ENCODE results near the gene SLC12A6.

DNA sequence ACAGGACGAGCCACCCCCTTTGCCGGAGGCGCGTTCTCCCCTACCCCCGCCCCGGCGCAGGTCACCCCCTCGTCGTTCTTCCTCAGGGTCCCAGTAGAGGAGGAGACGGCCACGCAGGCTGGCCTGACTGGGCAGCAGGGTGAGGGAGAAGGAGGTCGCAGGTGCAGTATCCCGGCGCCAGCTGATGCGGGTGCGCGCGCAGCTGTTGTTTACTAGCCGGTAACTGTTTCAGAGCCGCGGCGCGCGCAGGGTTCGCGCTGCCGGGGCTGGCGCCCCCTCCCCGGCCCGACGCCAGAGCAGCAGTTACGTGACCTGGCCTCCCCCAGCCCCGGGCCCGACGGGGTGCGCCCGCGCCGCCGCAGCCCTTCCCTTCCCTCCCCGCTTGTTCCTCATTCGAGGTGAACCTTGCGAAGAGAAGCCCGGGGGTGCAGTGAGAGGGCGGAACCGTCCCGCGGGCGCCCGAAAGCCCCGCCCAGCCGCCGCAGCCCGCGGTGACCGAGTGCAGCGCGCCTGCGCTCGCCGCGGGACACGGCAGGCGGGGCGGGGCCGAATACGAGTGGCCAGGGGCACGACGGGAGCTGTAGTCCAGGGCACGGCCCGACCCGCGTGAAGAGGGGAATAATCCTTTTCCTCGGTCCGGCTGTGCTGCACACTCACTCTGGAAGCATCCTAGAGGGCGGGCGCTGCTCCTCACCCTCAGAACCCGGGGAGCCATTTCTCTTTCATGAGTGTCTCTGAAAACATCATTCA, at the start of gene SLC12A6:
- TF ChIP-seq POLR2AphosphoS5 (IDR thresholded peaks at IDR 0.05; ENCODE audit: low read depth, low read length) = peak; percentile 63
- TF ChIP-seq POLR2A (IDR thresholded peaks at IDR 0.05; ENCODE audit: borderline replicate concordance, extremely low read depth, insufficient read depth, insufficient read length) = no peak
- TF ChIP-seq, protein P1, sequence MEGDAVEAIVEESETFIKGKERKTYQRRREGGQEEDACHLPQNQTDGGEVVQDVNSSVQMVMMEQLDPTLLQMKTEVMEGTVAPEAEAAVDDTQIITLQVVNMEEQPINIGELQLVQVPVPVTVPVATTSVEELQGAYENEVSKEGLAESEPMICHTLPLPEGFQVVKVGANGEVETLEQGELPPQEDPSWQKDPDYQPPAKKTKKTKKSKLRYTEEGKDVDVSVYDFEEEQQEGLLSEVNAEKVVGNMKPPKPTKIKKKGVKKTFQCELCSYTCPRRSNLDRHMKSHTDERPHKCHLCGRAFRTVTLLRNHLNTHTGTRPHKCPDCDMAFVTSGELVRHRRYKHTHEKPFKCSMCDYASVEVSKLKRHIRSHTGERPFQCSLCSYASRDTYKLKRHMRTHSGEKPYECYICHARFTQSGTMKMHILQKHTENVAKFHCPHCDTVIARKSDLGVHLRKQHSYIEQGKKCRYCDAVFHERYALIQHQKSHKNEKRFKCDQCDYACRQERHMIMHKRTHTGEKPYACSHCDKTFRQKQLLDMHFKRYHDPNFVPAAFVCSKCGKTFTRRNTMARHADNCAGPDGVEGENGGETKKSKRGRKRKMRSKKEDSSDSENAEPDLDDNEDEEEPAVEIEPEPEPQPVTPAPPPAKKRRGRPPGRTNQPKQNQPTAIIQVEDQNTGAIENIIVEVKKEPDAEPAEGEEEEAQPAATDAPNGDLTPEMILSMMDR (IDR thresholded peaks at IDR 0.05 in 2 of 3, conservative IDR thresholded peaks at IDR 0.05 in 1 of 3; ENCODE audit: borderline replicate concordance in 1 of 3, insufficient read depth in 1 of 3, low read depth in 2 of 3, low read length in 2 of 3) = no peak
- 0 out of 2 replicates have a peak, but pooled peaks have one; percentile 12 for TF ChIP-seq JUND (IDR thresholded peaks at IDR 0.05)
- no peak for TF ChIP-seq FOSL1 (IDR thresholded peaks at IDR 0.05; ENCODE audit: low read depth)
- TF ChIP-seq SRF (IDR thresholded peaks at IDR 0.05; ENCODE audit: low read depth) = no peak
- TF ChIP-seq RAD21 (IDR thresholded peaks at IDR 0.05; ENCODE audit: low read depth) = no peak
- no peak for TF ChIP-seq EZH2phosphoT487 (IDR thresholded peaks at IDR 0.05; ENCODE audit: borderline replicate concordance)
- TF ChIP-seq SIN3A (IDR thresholded peaks at IDR 0.05; ENCODE audit: low read depth) = no peak
- no peak for TF ChIP-seq EZH2 (IDR thresholded peaks at IDR 0.05)
- TF ChIP-seq ZFX (IDR thresholded peaks at IDR 0.05) = no peak
- no peak for TF ChIP-seq ZNF274 (IDR thresholded peaks at IDR 0.05; ENCODE audit: low read depth, low read length)
